MM.1S (cell line): Measurements from ENCODE around the gene ANK2.

Experiments used
- CTCF ChIP-seq: fragments of 300-600 bp; sonication (generic); IDR thresholded peaks from 2 replicates; pipeline ENCODE4 v1.5.1; 2016; ENCODE audit warnings: antibody characterized with exemption, low read length, mixed read lengths
- EZH2 ChIP-seq: fragments of 300-600 bp; sonication (generic); optimal IDR thresholded peaks from 2 replicates; pipeline ENCODE3; 2017; ENCODE audit warnings: low read depth, mild to moderate bottlenecking, antibody characterized with exemption, low read length, mixed read lengths
- EZH2phosphoT487 ChIP-seq: fragments of 300-600 bp; sonication (generic); IDR thresholded peaks from 2 replicates; pipeline ENCODE4 v1.6.1; 2018; ENCODE audit warnings: antibody characterized with exemption, low read length

DNA sequence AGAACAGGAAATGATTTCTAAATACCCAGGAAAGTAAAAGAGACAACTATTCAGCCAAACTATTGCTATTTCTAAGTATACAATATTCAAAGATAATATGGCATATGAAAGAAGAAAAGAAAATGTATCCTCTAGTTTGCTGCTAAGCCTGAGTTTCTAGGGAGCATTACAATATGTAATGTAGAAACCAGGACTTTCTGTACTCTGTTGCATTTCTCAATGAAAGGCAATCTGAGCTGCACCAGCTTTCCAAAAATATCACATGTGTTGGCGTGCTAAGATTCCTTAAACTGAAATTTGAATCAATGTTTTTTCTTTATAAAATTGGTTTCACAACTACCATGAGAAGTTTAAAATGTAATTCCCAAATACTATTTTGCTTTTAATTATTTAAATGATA is 129.6 kb downstream of the ANK2 start:
- TF ChIP-seq CTCF (no peak), EZH2phosphoT487 (no peak), EZH2 (no peak)
